GM13977 (cell line): ENCODE results near the gene CSNK1G2.

Source experiments
- DNase-seq: peaks from one replicate; pipeline ENCODE4 v3.0.0; 2012; ENCODE audit warnings: low spot score
- in situ Hi-C: fragments of 300-500 bp; cut with MboI; formaldehyde crosslinking; loops from one replicate; pipeline ENCODE4 v1.12.0; 2022; ENCODE audit warnings: low sequenced_read_pairs, low pct_unique_long_range_greater_than_20kb, mixed read lengths, inconsistent platforms; ENCODE audit not compliant: unreplicated experiment
- TF ChIP-seq, protein P1 (sequence below): IDR thresholded peaks from 2 replicates; pipeline ENCODE4 v1.5.1; 2012; ENCODE audit warnings: mild to moderate bottlenecking, control low read depth; ENCODE audit not compliant: insufficient read depth; ENCODE audit errors: extremely low read depth, missing control alignments

Gene CSNK1G2

DNA sequence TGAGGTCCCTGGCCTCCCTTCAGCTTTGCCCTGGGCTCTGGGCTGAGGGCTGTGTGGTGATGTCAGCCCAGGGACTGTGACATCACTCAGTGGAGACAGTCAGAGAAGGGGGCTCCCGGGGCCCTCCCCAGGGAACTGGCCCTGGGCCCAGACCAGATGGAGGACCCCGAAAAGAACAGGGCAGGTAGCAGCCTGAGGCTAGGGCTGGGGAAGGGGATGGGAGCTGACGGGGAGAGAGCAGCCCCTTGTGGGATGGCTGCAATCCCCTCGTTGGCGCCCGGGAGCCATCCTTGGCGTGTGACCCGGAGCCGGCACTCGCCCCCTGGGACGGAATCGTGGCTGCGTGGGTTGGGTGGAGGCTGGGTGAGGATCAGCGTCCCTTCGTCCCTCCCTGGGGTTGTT lies 13.6 kb downstream of the CSNK1G2 start:
- TF ChIP-seq, protein P1, sequence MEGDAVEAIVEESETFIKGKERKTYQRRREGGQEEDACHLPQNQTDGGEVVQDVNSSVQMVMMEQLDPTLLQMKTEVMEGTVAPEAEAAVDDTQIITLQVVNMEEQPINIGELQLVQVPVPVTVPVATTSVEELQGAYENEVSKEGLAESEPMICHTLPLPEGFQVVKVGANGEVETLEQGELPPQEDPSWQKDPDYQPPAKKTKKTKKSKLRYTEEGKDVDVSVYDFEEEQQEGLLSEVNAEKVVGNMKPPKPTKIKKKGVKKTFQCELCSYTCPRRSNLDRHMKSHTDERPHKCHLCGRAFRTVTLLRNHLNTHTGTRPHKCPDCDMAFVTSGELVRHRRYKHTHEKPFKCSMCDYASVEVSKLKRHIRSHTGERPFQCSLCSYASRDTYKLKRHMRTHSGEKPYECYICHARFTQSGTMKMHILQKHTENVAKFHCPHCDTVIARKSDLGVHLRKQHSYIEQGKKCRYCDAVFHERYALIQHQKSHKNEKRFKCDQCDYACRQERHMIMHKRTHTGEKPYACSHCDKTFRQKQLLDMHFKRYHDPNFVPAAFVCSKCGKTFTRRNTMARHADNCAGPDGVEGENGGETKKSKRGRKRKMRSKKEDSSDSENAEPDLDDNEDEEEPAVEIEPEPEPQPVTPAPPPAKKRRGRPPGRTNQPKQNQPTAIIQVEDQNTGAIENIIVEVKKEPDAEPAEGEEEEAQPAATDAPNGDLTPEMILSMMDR = no peak
- in situ Hi-C loops = no loop called here
- DNase-seq = no peak

DNA sequence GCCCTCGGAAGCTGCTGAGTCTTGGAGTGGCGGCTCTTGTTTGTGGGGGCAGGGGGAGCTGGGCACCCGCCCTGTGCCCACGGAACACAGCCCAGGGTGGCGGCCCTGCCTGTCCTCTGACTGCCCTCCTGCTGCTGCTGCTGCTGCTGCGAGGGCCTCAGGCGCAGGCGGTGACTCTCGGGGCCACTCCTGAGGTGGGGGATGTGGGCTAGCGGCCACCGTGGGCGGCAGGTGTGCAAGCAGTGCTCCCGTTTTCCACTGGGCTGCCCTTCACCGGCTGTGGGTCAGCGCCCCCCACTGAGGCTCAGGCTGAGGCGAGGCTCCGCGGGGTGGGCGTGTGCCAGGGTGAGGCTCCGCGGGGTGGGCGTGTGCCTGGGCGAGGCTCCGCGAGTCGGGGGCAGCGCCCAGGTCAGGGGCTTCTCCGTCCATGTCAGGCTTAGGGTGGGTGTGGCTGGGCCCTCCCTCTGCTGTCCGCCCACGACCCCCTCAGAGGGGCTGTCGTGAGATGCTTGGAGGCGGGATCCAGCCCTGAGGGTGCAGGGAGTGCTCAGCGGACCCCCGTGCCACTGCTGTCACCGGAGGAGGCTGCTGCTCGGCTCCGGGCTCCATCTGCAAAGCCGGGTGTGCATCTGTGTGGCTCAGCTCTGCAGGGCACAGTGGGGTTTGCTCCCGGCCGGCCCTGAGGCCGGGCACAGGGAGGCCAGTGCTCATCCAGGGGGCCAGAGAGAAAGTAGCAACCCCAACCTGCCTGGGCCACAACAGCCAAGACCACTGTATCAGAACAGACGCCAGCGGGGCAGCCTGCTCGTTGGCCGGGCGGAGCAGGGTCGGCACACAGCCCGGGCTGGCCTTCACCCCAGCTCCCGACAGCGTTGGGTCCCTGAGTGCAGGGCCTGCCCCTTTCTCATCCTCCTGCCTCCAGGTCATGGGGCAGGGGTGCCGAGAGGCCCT lies 14.5 kb downstream of the CSNK1G2 start:
- in situ Hi-C loops = no loop called here
- no peak for DNase-seq
- TF ChIP-seq, protein P1 = no peak

DNA sequence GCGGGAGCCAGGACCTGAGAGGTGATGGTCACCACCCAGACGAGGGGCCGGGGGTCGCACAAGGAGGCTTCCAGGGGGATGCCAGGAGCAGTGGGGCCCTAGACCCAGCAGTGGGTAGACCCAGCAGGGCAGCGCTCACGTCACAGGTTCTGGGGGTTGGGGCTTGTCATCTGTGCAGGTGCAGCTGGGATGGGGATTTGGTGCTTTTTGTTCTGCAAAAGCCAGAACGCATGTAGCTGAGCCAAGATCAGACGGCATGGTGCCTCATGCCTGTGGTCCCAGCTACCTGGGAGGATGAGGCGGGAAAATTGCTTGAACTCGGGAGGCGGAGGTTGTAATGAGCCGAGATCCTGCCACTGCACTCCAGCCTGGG lies 15.1 kb downstream of the CSNK1G2 start:
- no peak for DNase-seq
- TF ChIP-seq, protein P1 = no peak
- in situ Hi-C loops = no loop called here

DNA sequence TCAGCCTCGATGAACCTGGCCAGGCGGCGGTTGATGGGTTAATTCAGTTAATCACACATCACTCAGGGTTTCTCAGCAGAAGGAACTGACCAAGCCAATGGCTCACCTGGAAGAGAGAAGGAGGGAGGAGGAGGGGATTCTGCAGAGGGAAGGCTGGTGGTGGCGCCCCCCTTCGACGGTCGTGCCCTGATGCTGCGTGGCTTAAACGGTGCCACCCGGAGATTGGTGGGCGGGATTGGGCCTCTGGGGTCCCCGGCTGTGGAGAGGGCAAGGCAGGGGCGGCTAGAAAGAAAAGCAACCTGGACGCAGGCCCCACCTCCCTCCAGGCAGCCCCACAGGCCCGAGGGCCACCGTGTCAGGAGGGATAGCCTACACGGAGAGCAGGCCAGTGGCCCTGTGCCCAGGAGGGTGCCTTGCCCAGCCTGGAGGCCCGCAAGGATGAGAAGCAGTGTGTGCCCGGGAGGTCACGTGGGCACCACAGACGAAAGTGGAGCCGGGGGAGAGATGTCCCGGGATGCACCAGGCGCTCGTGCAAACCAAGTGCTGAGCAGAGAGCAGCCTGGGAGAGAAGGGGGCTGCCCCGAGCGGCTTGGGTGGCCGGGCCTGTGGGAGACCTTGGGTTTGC lies 16.0 kb downstream of the CSNK1G2 start:
- TF ChIP-seq, protein P1 = no peak
- in situ Hi-C loops = no loop called here
- DNase-seq = no peak

DNA sequence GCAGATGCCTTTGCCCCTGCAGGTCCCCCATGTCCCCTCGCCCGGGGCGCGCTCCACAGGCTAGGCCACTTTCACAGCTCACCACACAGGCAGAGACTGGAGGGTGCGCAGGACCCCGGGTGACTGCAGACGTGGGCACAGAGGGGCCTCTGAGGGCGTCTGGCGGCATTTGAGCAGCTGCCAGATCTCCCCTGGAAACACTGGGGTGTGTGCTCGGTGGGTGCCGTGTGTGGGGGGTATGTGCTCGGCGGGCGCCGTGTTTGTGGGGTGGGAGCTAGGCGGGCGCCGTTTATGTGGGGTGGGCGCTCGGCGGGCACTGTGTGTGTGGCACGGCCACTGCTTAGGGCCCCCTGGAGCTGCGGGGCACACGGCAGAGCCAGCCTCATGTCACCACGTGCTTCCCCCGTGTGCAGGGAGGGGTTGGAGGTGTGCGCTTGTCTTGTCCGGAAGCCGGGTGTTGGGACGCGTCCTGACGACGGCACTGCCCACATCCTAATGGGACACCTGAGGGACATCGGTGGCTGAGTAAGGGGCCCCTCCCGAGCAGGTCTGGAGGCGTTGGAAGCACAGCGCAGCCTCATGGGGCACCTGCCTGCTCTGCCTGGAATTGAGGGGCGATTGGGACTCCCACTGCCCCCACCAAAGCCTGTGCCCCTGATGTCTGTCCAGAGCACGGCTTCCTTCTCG lies 16.7 kb downstream of the CSNK1G2 start:
- DNase-seq = no peak
- TF ChIP-seq, protein P1 = no peak
- in situ Hi-C loops = no loop called here

DNA sequence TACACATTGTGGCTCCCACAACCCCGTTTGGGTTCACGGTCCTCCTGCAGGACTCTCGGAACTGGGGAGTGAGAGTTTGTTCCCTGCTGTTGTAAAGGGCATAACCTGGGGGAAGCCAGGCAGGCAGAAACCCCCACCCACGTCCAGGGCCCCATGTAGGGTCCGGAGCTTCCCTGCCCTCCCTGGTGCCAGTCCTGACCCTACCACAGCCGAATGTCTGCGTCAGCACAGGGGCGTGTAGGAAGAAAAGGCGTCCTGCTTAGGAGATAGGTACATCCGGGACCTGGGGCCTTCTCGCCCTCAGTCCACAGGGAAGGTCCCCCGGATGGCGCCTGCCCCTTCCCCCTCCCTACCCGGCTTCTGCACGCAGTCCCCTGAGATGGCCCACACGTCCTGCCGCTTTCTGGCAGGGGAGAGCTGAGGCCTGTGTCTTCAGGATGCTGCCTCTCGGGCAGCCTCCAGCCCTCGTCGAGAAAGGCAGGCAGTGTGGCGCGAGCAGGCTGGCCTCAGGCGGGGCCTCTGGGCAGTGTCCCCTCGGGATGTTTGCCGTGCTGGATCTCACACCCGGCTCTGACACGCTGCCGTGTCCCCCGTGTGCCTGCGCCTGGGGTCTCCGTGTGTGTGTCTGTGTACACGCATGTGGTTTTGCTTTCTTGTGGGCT lies 19.1 kb downstream of the CSNK1G2 start:
- TF ChIP-seq, protein P1 = no peak
- in situ Hi-C loops = no loop called here
- no peak for DNase-seq
